NT2/D1 (cell line): ENCODE results near the gene ADAM15.

ENCODE experiments used
- DNase-seq: peaks from one replicate; pipeline ENCODE4 v3.0.0-alpha.2; 2011; ENCODE audit warnings: low read depth, low spot score
- H3K27me3 ChIP-seq: 2 replicates; pipeline ENCODE4 v1.6.0; 2011; ENCODE audit warnings: mild to moderate bottlenecking; ENCODE audit not compliant: insufficient read length, insufficient read depth
- H3K36me3 ChIP-seq: 2 replicates; pipeline ENCODE4 v1.6.1; 2011; ENCODE audit warnings: mild to moderate bottlenecking, low read length, mixed read lengths; ENCODE audit not compliant: insufficient read depth, insufficient read length
- H3K4me1 ChIP-seq: 2 replicates; pipeline ENCODE4 v1.5.1; 2011; ENCODE audit not compliant: insufficient read depth, insufficient read length
- H3K4me3 ChIP-seq: 2 replicates; pipeline ENCODE4 v1.5.1; 2011; ENCODE audit warnings: low read depth; ENCODE audit not compliant: insufficient read length
- H3K9ac ChIP-seq: 2 replicates; pipeline ENCODE4 v1.6.0; 2011; ENCODE audit warnings: low read depth; ENCODE audit not compliant: insufficient read length
- H3K9me3 ChIP-seq: 2 replicates; pipeline ENCODE4 v1.5.1; 2011; ENCODE audit warnings: mild to moderate bottlenecking, low read length; ENCODE audit not compliant: insufficient read depth
- SUZ12 ChIP-seq: IDR thresholded peaks from 2 replicates; pipeline ENCODE4 v1.6.1; 2011; ENCODE audit not compliant: insufficient read length, insufficient read depth; ENCODE audit errors: extremely low read depth
- YY1 ChIP-seq: IDR thresholded peaks from 2 replicates; pipeline ENCODE4 v1.6.1; 2011; ENCODE audit not compliant: insufficient read length, insufficient read depth
- ZNF274 ChIP-seq: IDR thresholded peaks from 2 replicates; pipeline ENCODE4 v1.6.1; 2011; ENCODE audit warnings: mild to moderate bottlenecking, low read depth, low read length

ADAM15 gene

DNA sequence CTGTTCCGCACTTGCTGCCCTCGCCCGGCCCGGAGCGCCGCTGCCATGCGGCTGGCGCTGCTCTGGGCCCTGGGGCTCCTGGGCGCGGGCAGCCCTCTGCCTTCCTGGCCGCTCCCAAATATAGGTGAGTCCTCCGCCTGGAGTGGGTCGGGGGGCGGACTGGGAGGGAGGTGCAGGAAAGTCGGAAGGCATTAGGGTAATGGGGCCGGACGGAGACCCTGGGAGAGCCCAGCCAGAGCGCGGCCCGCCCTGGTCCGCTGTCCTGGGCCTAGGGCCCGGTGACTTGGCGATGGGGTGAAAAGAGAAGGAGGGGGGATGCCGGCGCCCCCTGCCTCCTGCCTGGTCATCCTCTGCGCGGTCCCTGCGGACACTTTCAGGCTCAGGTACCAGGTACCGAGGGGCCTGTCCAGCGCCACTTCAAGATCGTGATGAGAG lies 243 bp downstream of the ADAM15 start:
- Histone ChIP-seq H3K27me3 (peaks cover 18% of the 10 kb centered on the region), H3K4me1 (peaks cover 30% of the 10 kb centered on the region), H3K9ac (peak overlapping the region; percentile 88), H3K4me3 (peak overlapping the region; percentile 79), H3K9me3 (no peaks in the 10 kb centered on the region), H3K36me3 (peaks cover 32% of the 10 kb centered on the region)
- DNase-seq: no peak
- TF ChIP-seq SUZ12 (no peak), YY1 (no peak), ZNF274 (no peak)

DNA sequence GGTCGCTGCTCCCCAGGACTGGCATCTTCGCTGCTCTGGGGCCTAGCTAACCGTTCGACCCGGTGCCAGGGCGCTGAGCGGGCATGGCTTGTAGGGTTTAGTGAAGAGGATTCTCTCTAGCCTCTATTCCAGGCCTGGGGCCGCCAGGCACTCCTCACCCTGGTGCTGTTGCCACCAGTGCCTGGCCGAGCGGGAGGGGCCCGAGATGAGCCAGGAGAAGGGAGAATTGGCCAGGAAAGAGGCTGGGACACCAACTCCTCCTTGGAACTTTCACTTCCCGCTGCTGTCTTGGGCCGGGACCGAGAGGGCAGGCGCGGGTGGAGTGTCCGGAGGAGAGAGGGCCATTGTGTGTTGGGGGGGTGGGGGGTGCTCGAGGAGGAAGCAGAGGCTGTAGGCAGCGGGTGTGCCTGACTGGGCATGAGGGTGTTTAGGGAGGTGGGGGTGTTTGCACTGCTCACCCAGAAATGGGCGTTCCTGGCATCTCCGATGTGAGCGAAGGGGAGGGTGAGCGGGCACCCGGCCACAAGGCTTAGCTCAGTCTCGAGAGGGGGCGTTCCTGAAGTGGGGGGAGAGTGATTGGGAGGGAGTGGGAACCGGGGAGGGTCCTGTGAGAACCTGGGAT lies 772 bp downstream of the ADAM15 start:
- TF ChIP-seq ZNF274 (no peak), YY1 (no peak), SUZ12 (no peak)
- Histone ChIP-seq H3K9me3 (no peaks in the 10 kb centered on the region), H3K36me3 (peaks cover 37% of the 10 kb centered on the region), H3K9ac (peak overlapping the region; percentile 88), H3K27me3 (peaks cover 18% of the 10 kb centered on the region), H3K4me1 (peaks cover 28% of the 10 kb centered on the region), H3K4me3 (peak overlapping the region; percentile 79)
- no peak for DNase-seq

DNA sequence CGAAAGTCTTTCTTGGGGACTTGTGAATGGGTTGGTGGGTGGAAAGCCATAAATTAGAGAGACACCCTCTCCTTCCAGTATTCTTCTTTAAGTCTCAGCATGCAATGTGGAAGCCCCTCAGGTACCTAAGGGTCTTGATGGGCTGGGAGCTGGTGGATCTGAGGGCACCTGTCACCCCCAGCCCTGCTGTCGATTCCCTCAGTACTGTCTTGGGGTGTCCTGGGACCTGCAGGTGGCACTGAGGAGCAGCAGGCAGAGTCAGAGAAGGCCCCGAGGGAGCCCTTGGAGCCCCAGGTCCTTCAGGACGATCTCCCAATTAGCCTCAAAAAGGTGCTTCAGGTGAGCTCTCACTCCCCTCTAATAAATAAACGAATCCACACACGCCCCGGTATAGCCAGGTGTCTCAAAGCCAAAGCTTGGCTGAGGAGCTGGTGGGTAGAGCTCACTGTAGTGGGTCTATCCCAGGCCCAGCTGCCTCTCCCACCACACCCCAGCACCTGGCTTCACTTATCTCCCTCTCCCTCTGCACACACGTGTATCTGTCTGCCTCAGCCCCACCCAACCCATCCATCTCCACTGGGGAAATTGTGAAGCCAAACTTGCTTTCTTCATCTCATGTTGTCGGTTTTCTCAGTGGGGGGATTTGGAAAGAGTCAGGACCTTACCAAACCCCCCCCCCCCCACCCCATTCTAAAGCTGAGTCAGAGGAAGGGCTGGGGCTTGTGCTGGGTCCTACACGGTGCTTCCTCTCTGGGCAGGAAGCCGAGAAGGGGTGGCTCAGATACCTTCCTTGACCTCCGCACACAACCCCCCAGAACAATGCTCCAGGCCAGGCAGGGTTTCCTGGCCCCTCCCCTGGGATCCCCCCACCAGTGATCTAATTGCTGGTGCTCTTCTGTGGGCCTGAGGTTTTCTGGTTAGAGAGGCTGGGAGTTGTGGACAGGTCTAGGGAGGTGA lies 1.6 kb downstream of the ADAM15 start:
- Histone ChIP-seq H3K4me1 (peaks cover 25% of the 10 kb centered on the region), H3K27me3 (peaks cover 18% of the 10 kb centered on the region), H3K9me3 (peaks cover 3% of the 10 kb centered on the region; the same call in 1 of the 2 replicates), H3K36me3 (peaks cover 45% of the 10 kb centered on the region), H3K4me3 (peak overlapping the region; percentile 79), H3K9ac (peak overlapping the region; percentile 88)
- no peak for DNase-seq
- TF ChIP-seq YY1 (no peak), SUZ12 (no peak), ZNF274 (no peak)

DNA sequence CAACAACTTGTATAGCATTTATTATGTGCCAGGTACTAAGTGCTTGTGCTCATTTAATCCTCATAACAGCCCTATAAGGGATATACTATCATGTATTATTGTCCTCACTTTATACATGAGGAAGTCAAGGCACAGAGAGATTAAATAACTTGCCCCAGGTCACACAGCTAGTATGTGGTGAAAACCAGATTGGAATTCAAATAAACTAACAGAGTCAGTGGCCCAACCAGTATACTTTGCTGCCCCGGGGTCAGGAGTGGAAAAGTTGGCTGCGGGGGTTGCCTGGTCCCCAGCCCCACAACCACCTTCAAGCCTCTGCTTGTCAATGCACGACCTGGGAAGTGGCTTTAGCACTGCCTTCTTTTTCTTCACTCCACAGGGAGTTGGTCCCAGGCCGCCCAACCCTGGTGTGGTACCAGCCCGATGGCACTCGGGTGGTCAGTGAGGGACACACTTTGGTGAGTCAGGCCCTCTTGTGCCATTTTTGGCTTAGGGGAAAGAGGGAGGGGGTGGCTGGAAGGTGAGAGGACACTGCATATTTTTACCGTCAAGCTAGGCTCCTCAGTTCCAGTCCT lies 2.5 kb downstream of the ADAM15 start:
- TF ChIP-seq YY1: no peak
- TF ChIP-seq ZNF274: no peak
- TF ChIP-seq SUZ12: no peak
- Histone ChIP-seq H3K4me3 (no peak overlapping the region), H3K9me3 (peaks cover 8% of the 10 kb centered on the region; the same call in 1 of the 2 replicates), H3K9ac (no peak overlapping the region), H3K36me3 (peaks cover 55% of the 10 kb centered on the region), H3K27me3 (peaks cover 18% of the 10 kb centered on the region), H3K4me1 (peaks cover 21% of the 10 kb centered on the region)
- no peak for DNase-seq

DNA sequence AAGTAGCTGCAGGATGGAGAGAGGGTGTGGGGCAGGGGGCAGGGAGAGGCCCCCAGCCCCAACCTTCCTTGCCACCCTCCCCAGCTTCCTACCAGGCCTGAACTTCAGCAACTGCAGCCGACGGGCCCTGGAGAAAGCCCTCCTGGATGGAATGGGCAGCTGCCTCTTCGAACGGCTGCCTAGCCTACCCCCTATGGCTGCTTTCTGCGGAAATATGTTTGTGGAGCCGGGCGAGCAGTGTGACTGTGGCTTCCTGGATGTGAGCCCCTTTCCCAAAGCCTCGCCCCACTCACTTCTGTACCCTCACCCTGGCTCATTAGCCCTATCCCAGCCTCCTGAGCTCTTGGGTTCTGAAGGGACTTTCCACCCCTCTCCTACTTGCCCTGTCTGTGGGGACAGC lies 6.0 kb downstream of the ADAM15 start:
- no peak for DNase-seq
- Histone ChIP-seq H3K9ac (no peak overlapping the region), H3K9me3 (peaks cover 8% of the 10 kb centered on the region; the same call in 1 of the 2 replicates), H3K36me3 (peaks cover 75% of the 10 kb centered on the region), H3K4me3 (no peak overlapping the region), H3K27me3 (peaks cover 8% of the 10 kb centered on the region), H3K4me1 (peaks cover 13% of the 10 kb centered on the region)
- TF ChIP-seq ZNF274 (no peak), YY1 (no peak), SUZ12 (no peak)

DNA sequence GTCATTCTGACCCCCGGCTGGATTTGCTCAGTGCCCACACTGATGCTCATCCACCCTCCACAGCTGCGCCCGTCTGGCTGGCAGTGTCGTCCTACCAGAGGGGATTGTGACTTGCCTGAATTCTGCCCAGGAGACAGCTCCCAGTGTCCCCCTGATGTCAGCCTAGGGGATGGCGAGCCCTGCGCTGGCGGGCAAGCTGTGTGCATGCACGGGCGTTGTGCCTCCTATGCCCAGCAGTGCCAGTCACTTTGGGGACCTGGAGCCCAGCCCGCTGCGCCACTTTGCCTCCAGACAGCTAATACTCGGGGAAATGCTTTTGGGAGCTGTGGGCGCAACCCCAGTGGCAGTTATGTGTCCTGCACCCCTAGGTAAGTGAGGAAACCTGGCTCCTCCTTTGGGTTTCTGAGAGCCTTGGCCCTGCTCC lies 6.7 kb downstream of the ADAM15 start:
- Histone ChIP-seq H3K4me3 (no peak overlapping the region), H3K36me3 (peaks cover 75% of the 10 kb centered on the region), H3K27me3 (peaks cover 2% of the 10 kb centered on the region), H3K4me1 (peaks cover 12% of the 10 kb centered on the region), H3K9ac (no peak overlapping the region), H3K9me3 (peaks cover 8% of the 10 kb centered on the region; the same call in 1 of the 2 replicates)
- TF ChIP-seq SUZ12: no peak
- TF ChIP-seq YY1: no peak
- no peak for TF ChIP-seq ZNF274
- no peak for DNase-seq

DNA sequence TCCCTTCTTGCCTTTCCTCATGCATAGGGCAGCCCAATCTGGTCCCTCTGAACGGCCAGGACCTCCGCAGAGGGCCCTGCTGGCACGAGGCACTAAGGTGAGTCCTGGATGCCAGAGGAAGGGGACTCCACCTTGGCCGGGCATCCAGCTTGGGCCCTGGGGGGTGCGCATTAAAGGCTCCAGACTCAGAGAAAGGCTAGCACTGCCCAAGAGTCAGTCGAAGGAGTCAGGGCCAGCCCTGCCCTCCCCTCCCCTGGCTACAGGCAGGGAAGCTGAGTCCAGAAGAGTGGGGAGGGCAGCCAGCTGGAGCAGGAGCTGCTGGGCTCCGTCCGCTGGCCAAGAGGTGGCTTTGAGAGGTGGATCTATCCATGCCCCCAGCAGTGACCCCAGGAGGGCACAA lies 9.6 kb downstream of the ADAM15 start:
- peaks cover 55% of the 10 kb centered on the region for H3K36me3 ChIP-seq
- TF ChIP-seq YY1: no peak
- TF ChIP-seq ZNF274: no peak
- no peak for TF ChIP-seq SUZ12
- DNase-seq: no peak
- peaks cover 20% of the 10 kb centered on the region for H3K4me1 ChIP-seq
- H3K4me3 ChIP-seq: no peak overlapping the region
- peaks cover 6% of the 10 kb centered on the region for H3K27me3 ChIP-seq
- H3K9ac ChIP-seq: peak overlapping the region; percentile 12
- H3K9me3 ChIP-seq: peaks cover 8% of the 10 kb centered on the region; the same call in 1 of the 2 replicates
